K562 (cell line): ENCODE data around the gene IMP4. TPM values are rescaled to one million over a fixed set of nuclear protein-coding genes. Genes with fewer than 3 reads are reported as not detected.
A peak's percentile ranks its signal among the peaks of the same experiment; 100 is the strongest.

Experiments used
- ATAC-seq: fragments of 200-7000 bp; cut with Tn5 transposase; 3 replicates; pipeline ENCODE4 v1.9.1; 2020; ENCODE audit warnings: moderate library complexity
- BruUV-seq: library from RNA; stranded (reverse); fragments of 400-500 nt; replicated peaks from 2 replicates; lab custom pipeline; 2021; lab: Mats Ljungman, UMichigan
- CTCF ChIA-PET: fragments of 300-600 bp; formaldehyde crosslinking; extraction: SDS; loops from one replicate; lab custom pipeline; 2021; ENCODE audit warnings: low intra/inter-chr PET ratio; lab: Yijun Ruan, JAX
- POLR2A ChIA-PET: fragments of 300-600, 350-650 bp; sonication (Branson Sonifier 250); formaldehyde crosslinking; extraction: SDS; loops from one replicate; lab custom pipeline; 2021; ENCODE audit warnings: antibody characterized with exemption, inconsistent platforms; lab: Yijun Ruan, JAX
- DNase-seq, 4 experiments: peaks; one replicate each; pipeline versions ENCODE4 v3.0.0 to v3.0.0-alpha.2; 2011 to 2018; ENCODE audit warnings: low spot score in 3 of 4, mixed read lengths in 3 of 4; ENCODE audit errors: extremely low read depth in 1 of 4
- FAIRE-seq: peaks from 2 replicates; lab custom pipeline; 2011; peaks lifted over from hg19 to GRCh38; lab: Jason Lieb, UNC
- H2AFZ ChIP-seq: 2 replicates; pipeline ENCODE4 v1.6.0; 2011; ENCODE audit warnings: low read depth, low read length, control low read depth, inconsistent platforms
- H3K27ac ChIP-seq: fragments of 200-600 bp; 3 replicates; pipeline ENCODE4 v1.8.0; 2011; ENCODE audit warnings: low read depth, mild to moderate bottlenecking, control low read depth, inconsistent platforms, low read length, moderate library complexity, mixed read lengths; ENCODE audit errors: extremely low read depth
- H3K27me3 ChIP-seq, 2 experiments: fragments of 300-600 bp in 1 of 2; 2 replicates in 1 of 2; 3 replicates in 1 of 2; pipeline versions ENCODE4 v1.6.0 to v1.8.0; 2011; ENCODE audit warnings: inconsistent platforms in 2 of 2, low read length in 2 of 2, mild to moderate bottlenecking in 1 of 2, mixed read lengths in 1 of 2, moderate library complexity in 1 of 2; ENCODE audit not compliant: control insufficient read depth in 2 of 2, insufficient read depth in 2 of 2
- H3K36me3 ChIP-seq: fragments of 300-600 bp; 3 replicates; pipeline ENCODE4 v1.8.0; 2011; ENCODE audit warnings: mild to moderate bottlenecking, low read length, inconsistent platforms; ENCODE audit not compliant: control insufficient read depth, insufficient read depth
- H3K4me1 ChIP-seq, 2 experiments: fragments of 200-600 bp in 1 of 2; replicated peaks in 1 of 2; 2 replicates in 1 of 2; 3 replicates in 1 of 2; pipeline versions ENCODE4 v1.5.1 to v1.8.0; 2011; ENCODE audit warnings: inconsistent platforms in 2 of 2, low read length in 2 of 2, mild to moderate bottlenecking in 1 of 2, mixed read lengths in 1 of 2, moderate library complexity in 1 of 2; ENCODE audit not compliant: control insufficient read depth in 2 of 2, insufficient read depth in 2 of 2
- H3K4me2 ChIP-seq: 2 replicates; pipeline ENCODE4 v1.6.1; 2011; ENCODE audit warnings: low read length, control low read depth, inconsistent platforms, mixed read lengths; ENCODE audit not compliant: insufficient read depth
- H3K4me3 ChIP-seq: fragments of 200-600 bp; sonication (generic), shearing (Covaris generic); 2 replicates; pipeline ENCODE4 v1.5.1; 2016; ENCODE audit warnings: control low read depth, inconsistent platforms
- H3K79me2 ChIP-seq: fragments of 200-600 bp; 3 replicates; pipeline ENCODE4 v1.8.0; 2011; ENCODE audit warnings: low read length, inconsistent platforms; ENCODE audit not compliant: control insufficient read depth, insufficient read depth
- H3K9ac ChIP-seq, 2 experiments: 2 replicates each; pipeline versions ENCODE4 v1.6.0 to v1.6.1; 2011; ENCODE audit warnings: low read depth in 2 of 2, low read length in 2 of 2, control low read depth in 1 of 2, inconsistent platforms in 1 of 2, mild to moderate bottlenecking in 1 of 2, mixed read lengths in 1 of 2; ENCODE audit not compliant: insufficient read depth in 1 of 2
- H3K9me1 ChIP-seq: one replicate; pipeline ENCODE4 v1.6.0; 2011; ENCODE audit warnings: inconsistent platforms, mild to moderate bottlenecking, low read length, moderate library complexity; ENCODE audit not compliant: control insufficient read depth, insufficient read depth
- H3K9me3 ChIP-seq: replicated peaks from 2 replicates; pipeline ENCODE4 v1.5.1; 2011; ENCODE audit warnings: low read depth, low read length, inconsistent platforms; ENCODE audit not compliant: control insufficient read depth, insufficient read depth
- H4K20me1 ChIP-seq: replicated peaks from 2 replicates; pipeline ENCODE4 v1.6.1; 2011; ENCODE audit warnings: low read length, inconsistent platforms, mixed read lengths; ENCODE audit not compliant: control insufficient read depth, insufficient read depth
- EGR1 ChIP-seq: fragments of 450-650 bp; conservative IDR thresholded peaks from 2 replicates; pipeline ENCODE4 v1.6.1; 2017; ENCODE audit warnings: mild to moderate bottlenecking
- KDM2B ChIP-seq: fragments of 250-450 bp; sonication (Bioruptor Pico); IDR thresholded peaks from 2 replicates; pipeline ENCODE4 v1.8.0; 2021; ENCODE audit warnings: mild to moderate bottlenecking, moderate library complexity
- MCM7 ChIP-seq, 2 experiments: fragments of 450-650 bp; IDR thresholded peaks; 2 replicates each; pipeline ENCODE4 v1.6.1; 2016 to 2018
- ZBTB17 ChIP-seq: fragments of 450-650 bp; formaldehyde crosslinking; IDR thresholded peaks from 2 replicates; pipeline ENCODE4 v1.4.0; 2020; ENCODE audit warnings: mild to moderate bottlenecking
- ZNF146 ChIP-seq: IDR thresholded peaks from one replicate; pipeline ENCODE4 v1.6.1; 2018; ENCODE audit warnings: missing compliant biosample characterization; ENCODE audit not compliant: unreplicated experiment
- ZNF197 ChIP-seq: fragments of 200-800 bp; sonication (Bioruptor generic); IDR thresholded peaks from 2 replicates; pipeline ENCODE4 v1.6.1; 2016; ENCODE audit warnings: low read depth, missing genetic modification characterization, missing compliant biosample characterization
- ZNF239 ChIP-seq: fragments of 250-450 bp; sonication (Bioruptor Pico); IDR thresholded peaks from 2 replicates; pipeline ENCODE4 v1.4.0; 2020; ENCODE audit warnings: mild to moderate bottlenecking
- WGBS: fragments of 100-300 bp; shearing (Covaris generic); methylation state at CpG from one replicate; pipeline ENCODE4 v1.1.6; 2016; ENCODE audit warnings: low coverage, mixed read lengths; ENCODE audit not compliant: insufficient coverage; ENCODE audit errors: missing lambda C conversion rate; 5-methylcytosine and 5-hydroxymethylcytosine counted together
- in situ Hi-C: fragments of 300-500 bp; cut with MboI; formaldehyde crosslinking; loops from 4 replicates; pipeline ENCODE4 v1.15.0; 2018; ENCODE audit warnings: inconsistent platforms, mixed read lengths
- intact Hi-C: fragments of 100-400 bp; cut with micrococcal nuclease; formaldehyde crosslinking; loops from 2 replicates; pipeline ENCODE4 v1.14.2; 2022
- polyA plus RNA-seq, 8 experiments: library from polyadenylated mRNA; depleted of rRNA in 4 of 8; stranded (reverse) in 5 of 8; unstranded in 3 of 8; fragments of >200 nt; fragmentation: Nextera tagmentation in 2 of 8; fragmentation: Illumina TruSeq in 1 of 8; extraction: Ambion mirVana in 2 of 8; extraction: Trizol in 1 of 8; gene quantifications; 2 replicates each; pipeline versions ENCODE4 v1.2.1 to v1.2.3, GENCODE V29; 2011 to 2014; ENCODE audit warnings: inconsistent platforms in 1 of 8, missing spikeins in 1 of 8
- total RNA-seq, 7 experiments: library from RNA; depleted of rRNA in 6 of 7; stranded (reverse); fragments of >200 nt in 6 of 7; fragmentation: Illumina TruSeq in 2 of 7; extraction: Trizol in 2 of 7; gene quantifications; 2 replicates each; pipeline versions ENCODE4 v1.2.1 to v1.2.3, GENCODE V29; 2011 to 2021; ENCODE audit warnings: low replicate concordance in 1 of 7
- TF ChIP-seq, protein P1 (sequence below): fragments of 450-650 bp; conservative IDR thresholded peaks from 2 replicates; pipeline ENCODE4 v1.6.1; 2016; ENCODE audit warnings: missing genetic modification characterization, low read depth, mild to moderate bottlenecking, missing compliant biosample characterization, moderate library complexity

Gene IMP4
- total and polyA plus RNA-seq, 9 of the 15 experiments (the other 6 are each of a cell fraction or from before 2014, with no cell fraction given), result 35.4 to 209 (median 100.0) TPM

DNA sequence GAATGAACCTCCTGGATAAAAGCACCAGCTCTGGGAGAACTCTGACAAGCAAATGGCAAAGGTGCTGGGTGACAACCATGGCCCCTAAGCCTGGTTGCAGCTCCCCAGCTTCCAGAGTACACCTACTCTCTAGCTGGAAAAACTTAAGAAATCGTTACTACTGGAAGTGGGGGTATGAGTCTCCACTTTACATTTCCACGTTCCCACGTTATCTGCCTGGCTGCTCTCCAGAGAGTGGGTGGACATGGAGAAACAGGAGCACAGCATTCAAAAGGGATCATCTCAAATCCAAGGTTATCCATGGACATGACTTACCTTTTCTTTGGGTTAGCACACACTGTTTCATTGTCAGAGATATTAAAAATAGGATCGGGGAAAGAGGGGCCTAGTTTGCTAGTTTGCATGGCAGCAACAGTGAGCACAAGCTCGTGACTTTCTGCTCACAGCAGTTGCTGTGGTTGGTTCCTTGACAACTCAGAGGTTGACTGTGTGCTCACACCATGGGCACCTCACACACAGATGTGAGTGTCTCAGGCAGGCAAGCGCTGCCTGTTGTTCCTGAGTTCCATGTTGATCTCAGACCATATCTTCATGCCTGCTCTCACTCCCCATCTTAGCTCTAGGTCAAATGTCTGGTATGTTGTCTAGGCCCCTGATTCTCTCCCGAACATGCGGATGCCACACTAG lies 45.7 kb downstream of the IMP4 start:
- Histone ChIP-seq H3K79me2 (no peaks in the 10 kb centered on the region), H3K9ac (peak overlapping the region in 1 of 2 experiments; percentile 70; a peak in 1 of 4 replicates), H3K27me3 (no peaks in the 10 kb centered on the region), H3K36me3 (no peaks in the 10 kb centered on the region), H2AFZ (peak overlapping the region; percentile 58), H3K4me2 (no peak overlapping the region), H3K9me3 (no peaks in the 10 kb centered on the region), H4K20me1 (no peaks in the 10 kb centered on the region), H3K27ac (no peak overlapping the region), H3K4me3 (no peak overlapping the region), H3K9me1 (no peaks in the 10 kb centered on the region), H3K4me1 (peaks cover 12 to 18% of the 10 kb centered on the region in 2 experiments; a peak in 4 of 5 replicates)
- ATAC-seq (no peak), DNase-seq (peak in 1 of 4 experiments; percentile 1), FAIRE-seq (peak; percentile 44)
- POLR2A ChIA-PET, result interaction anchor here (0.6 to 1.5 kb wide), 3 partner anchors 9 to 44 kb away, joined by 3 to 9 read pairs (median 3); no protein-coding TSS in a partner anchor
- 50% methylated on average over 8 of the region's 8 CpGs for WGBS
- CTCF ChIA-PET, result no interaction called here
- no TSS peak for BruUV-seq
- intact Hi-C loops, result no loop called here
- TF ChIP-seq EGR1 (peak; percentile 39; the same call in 1 of the 2 replicates), MCM7 (IDR thresholded peaks at IDR 0.05) (no peak)
- in situ Hi-C loops, result loop anchor here (25.0 kb wide), 1 partner anchor 199 kb away; the partner anchor contains the start of gene CFC1

DNA sequence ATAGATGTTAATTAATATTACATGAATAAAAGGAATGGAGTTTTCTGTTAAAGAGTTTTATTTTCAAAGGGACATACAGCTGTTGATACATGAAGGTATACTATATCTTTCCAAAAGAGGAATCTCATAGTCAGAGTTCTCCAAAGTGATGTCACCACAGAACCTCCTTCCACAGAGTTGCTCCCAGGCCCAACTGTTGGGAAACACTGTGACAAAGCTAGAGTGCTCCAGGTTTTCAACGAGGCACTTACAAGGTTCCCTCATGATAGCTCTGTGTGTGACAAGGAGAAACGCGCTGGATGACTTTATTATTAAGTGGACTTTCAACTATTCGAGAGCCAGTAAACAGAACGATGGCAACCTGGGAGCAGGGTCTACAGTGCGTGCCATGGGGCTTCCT lies 46.7 kb downstream of the IMP4 start:
- Histone ChIP-seq H3K9me1 (no peaks in the 10 kb centered on the region), H3K79me2 (no peaks in the 10 kb centered on the region), H2AFZ (no peak overlapping the region), H3K27ac (no peak overlapping the region), H3K4me2 (no peak overlapping the region), H3K9me3 (no peaks in the 10 kb centered on the region), H3K27me3 (no peaks in the 10 kb centered on the region), H3K9ac (no peak overlapping the region), H3K4me1 (peaks cover 12 to 18% of the 10 kb centered on the region in 2 experiments; a peak in 4 of 5 replicates), H4K20me1 (no peaks in the 10 kb centered on the region), H3K4me3 (no peak overlapping the region), H3K36me3 (no peaks in the 10 kb centered on the region)
- CTCF ChIA-PET, result no interaction called here
- DNase-seq (no peak), FAIRE-seq (no peak), ATAC-seq (no peak)
- POLR2A ChIA-PET, result interaction anchor here (1.6 to 2.2 kb wide), 2 partner anchors 11 to 13 kb away, joined by 5 to 6 read pairs; no protein-coding TSS in a partner anchor
- in situ Hi-C loops (loop anchor here (25.0 kb wide), 1 partner anchor 198 kb away; the partner anchor contains the start of gene CFC1), intact Hi-C loops (no loop called here)
- 64% methylated on average over 6 of the region's 6 CpGs for WGBS
- BruUV-seq, result no TSS peak
- TF ChIP-seq ZNF239 (CRISPR knock-in tag), result no peak
- no peak for TF ChIP-seq ZNF146 (CRISPR knock-in tag)
- TF ChIP-seq, protein P1, sequence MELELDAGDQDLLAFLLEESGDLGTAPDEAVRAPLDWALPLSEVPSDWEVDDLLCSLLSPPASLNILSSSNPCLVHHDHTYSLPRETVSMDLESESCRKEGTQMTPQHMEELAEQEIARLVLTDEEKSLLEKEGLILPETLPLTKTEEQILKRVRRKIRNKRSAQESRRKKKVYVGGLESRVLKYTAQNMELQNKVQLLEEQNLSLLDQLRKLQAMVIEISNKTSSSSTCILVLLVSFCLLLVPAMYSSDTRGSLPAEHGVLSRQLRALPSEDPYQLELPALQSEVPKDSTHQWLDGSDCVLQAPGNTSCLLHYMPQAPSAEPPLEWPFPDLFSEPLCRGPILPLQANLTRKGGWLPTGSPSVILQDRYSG (tag), result no peak
- no peak for TF ChIP-seq ZBTB17 (CRISPR knock-in tag)
- TF ChIP-seq KDM2B (CRISPR knock-in tag), result no peak
- TF ChIP-seq ZNF197 (CRISPR knock-in tag), result no peak
